Stimulated activated CD4-positive, alpha-beta T cell treated with anti-CD3 and anti-CD28 coated beads, Interleukin-4, amount 100 ng/mL, for 4 hours (primary cell): ENCODE data around the gene AATK.

ENCODE experiments used
- DNase-seq, 2 experiments: peaks; one replicate each; pipeline ENCODE4 v3.0.0-alpha.2; 2020

Gene AATK

DNA sequence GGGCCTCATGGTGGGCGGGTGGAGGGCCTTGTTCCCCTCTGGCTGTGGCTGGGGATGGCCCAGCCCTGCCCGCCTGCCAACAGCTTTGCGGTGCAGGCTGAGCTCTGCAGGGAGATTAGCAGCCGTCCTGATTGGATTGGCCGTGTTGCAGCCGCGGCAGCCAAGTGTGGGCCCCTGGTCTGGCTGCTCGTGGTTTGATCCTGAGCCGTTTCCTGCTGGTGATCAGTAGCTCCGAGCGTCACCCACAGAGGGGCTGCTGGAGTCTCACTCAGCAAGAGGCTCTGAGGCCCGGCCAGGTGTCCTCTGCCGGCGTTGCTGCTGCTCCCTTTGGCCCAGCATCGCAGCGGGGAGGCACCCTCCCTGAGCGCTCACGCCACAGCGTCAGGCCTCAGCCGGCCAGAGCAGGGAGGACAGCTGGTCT lies 98.6 kb downstream of the AATK start:
- no peak for DNase-seq
